ENCODE data around the gene SF3B1.

The SF3B1 gene

DNA sequence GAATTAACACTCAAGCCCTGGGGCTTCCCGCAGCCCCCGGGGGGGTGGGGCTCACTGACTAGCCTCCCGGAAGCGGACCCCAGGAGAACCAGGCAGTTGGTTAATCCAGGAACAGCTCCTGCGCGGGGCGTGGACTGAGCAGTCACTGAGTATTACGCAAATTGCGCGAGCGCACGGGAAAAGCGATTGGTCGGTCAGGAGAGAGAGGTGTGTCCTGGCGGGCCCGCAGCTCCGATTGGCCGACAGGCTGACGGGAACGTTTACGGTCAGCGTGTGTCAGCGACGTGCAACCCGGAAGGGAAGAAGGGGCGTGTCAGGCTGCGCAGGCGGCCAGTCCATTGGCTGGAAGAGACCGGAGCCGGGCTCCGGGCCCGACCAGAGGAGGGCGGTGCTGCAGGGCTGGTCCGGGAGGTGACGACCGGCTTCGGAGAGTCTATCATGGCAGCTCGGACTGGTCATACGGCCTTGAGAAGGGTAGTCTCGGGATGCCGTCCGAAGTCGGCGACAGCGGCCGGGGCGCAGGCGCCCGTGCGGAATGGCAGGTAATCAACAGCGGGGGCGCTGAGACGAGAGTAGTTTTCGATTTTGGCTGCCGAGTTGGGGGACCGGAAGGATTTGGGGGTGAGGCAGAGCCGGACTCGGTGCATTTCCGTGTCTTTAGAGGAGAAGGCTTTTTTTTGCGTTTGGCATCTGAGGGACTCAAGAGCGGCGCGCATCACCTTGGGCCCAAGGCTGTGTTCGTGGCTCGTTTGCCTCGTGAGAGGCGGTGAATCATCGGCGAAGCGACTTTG, 18.5 kb upstream of the SF3B1 start, which contains the start of gene COQ10B:
Gene COQ10B (plus strand): TSS at position 430 of the 791 bp plus-strand sequence. CDS start 9 bp downstream, at position 439.
- no peaks in the 10 kb centered on the region for H3K9me3 ChIP-seq (ENCODE audit: control insufficient read depth, insufficient read depth, low read depth, low read length)
- peak within 1 kb of the TSS; percentile 93 for H3K4me3 ChIP-seq (ENCODE audit: low read depth, low read length)
- no peaks in the 10 kb centered on the region for H3K36me3 ChIP-seq (ENCODE audit: control insufficient read depth in 2 of 2, insufficient read depth in 1 of 2, low read length in 2 of 2)
- H3K4me1 ChIP-seq (ENCODE audit: control insufficient read depth, insufficient read depth, low read length): no peaks in the 10 kb centered on the region
- ChIA-PET POLR2A (interaction anchor here (0.7 to 3.1 kb wide), 15 partner anchors 9 to 252 kb away, joined by 3 to 69 read pairs (median 5); partner anchors contain the start of genes HSPD1, HSPE1, MARS2 and MOB4), CTCF (interaction anchor here (0.6 to 0.8 kb wide), 2 partner anchors 11 to 26 kb away, joined by 3 to 4 read pairs; no protein-coding TSS in a partner anchor)
- peak within 1 kb of the TSS; percentile 93 for H3K27ac ChIP-seq (ENCODE audit: extremely low read depth, low read depth, low read length)
- TF ChIP-seq ZNF112 (tag by site-specific recombination; IDR thresholded peaks at IDR 0.05): no peak
- TF ChIP-seq ZNF391 (tag by site-specific recombination; IDR thresholded peaks at IDR 0.05; ENCODE audit: borderline replicate concordance, low read depth): no peak
- no peak for TF ChIP-seq ZBTB48 (tag by site-specific recombination; IDR thresholded peaks at IDR 0.05)
- no peak for TF ChIP-seq TSHZ1 (tag by site-specific recombination; IDR thresholded peaks at IDR 0.05; ENCODE audit: borderline replicate concordance)
- TF ChIP-seq ZNF571 (tag by site-specific recombination; IDR thresholded peaks at IDR 0.05): no peak
- TF ChIP-seq ZNF555 (tag by site-specific recombination; conservative IDR thresholded peaks at IDR 0.05): no peak
- TF ChIP-seq ZNF843 (tag by site-specific recombination; IDR thresholded peaks at IDR 0.05): peak; percentile 54; the same call in 1 of the 2 replicates
- TF ChIP-seq PRDM10 (tag by site-specific recombination; IDR thresholded peaks at IDR 0.05): peak; percentile 77
- TF ChIP-seq GLI4 (tag by site-specific recombination; IDR thresholded peaks at IDR 0.05): no peak
- peak; percentile 78 for TF ChIP-seq YY2 (tag by site-specific recombination; IDR thresholded peaks at IDR 0.05)
- no peak for TF ChIP-seq ZNF280D (tag by site-specific recombination; IDR thresholded peaks at IDR 0.05)
- no peak for TF ChIP-seq ZNF426 (tag by site-specific recombination; IDR thresholded peaks at IDR 0.05)
- no peak for TF ChIP-seq PRDM4 (tag by site-specific recombination; IDR thresholded peaks at IDR 0.05)
- TF ChIP-seq ZXDB (tag by site-specific recombination; IDR thresholded peaks at IDR 0.05): peak; percentile 59
- TF ChIP-seq ZNF362 (tag by site-specific recombination; IDR thresholded peaks at IDR 0.05): peak; percentile 81
- no peak for TF ChIP-seq HIC1 (tag by site-specific recombination; IDR thresholded peaks at IDR 0.05)
- no peak for TF ChIP-seq ZNF140 (tag by site-specific recombination; IDR thresholded peaks at IDR 0.05)
- TF ChIP-seq ZNF341 (tag by site-specific recombination; IDR thresholded peaks at IDR 0.05; ENCODE audit: low read depth): no peak; the same call in 1 of the 2 replicates
